Stimulated activated CD4-positive, alpha-beta T cell treated with anti-CD3 and anti-CD28 coated beads, Interleukin-2, amount 100 ng/mL, for 24 hours (primary cell): ENCODE measurements around the gene FRZB.
"Not testable (repeated sequence)": the region's sequence is repeated elsewhere in the genome, so short reads cannot be mapped to it uniquely, and the experiment has no call there.

Experiments
- DNase-seq, 2 donors: peaks; one replicate each; pipeline ENCODE4 v3.0.0-alpha.2; 2020

FRZB gene

GRCh38 chr2:182890305-182890704 lies 23.9 kb upstream of the FRZB start:
- DNase-seq, result no peak

DNA sequence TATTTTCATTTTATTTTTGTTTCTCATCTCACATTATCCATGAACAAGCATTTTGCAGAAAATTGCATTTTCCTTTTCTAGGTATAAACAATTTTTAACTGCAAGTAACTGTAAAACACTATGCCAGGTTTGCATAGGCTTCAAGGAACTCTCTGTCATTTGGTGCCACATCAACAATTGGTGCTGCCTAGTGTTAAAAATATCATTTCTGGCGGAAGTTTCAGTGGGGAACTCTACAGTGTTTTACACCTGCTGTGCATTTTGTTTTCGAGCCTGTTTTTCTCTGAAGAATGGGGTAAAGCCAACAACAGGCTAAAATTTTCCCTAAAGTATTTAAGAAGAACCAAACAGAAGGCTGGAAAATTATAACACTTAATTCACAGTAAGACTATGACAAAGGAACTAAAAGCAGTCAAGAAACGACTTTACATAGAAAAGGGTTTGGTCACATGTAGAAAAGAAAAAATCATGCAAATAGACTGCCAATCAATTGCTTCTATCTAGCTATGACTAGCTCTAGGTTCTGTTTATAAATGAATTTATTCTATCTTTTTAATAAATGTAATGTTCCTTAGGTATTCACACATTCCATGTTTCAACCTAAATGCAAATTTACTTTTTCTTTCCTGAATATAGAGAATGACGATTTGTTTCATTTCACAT lies 21.4 kb upstream of the FRZB start:
- no peak for DNase-seq

DNA sequence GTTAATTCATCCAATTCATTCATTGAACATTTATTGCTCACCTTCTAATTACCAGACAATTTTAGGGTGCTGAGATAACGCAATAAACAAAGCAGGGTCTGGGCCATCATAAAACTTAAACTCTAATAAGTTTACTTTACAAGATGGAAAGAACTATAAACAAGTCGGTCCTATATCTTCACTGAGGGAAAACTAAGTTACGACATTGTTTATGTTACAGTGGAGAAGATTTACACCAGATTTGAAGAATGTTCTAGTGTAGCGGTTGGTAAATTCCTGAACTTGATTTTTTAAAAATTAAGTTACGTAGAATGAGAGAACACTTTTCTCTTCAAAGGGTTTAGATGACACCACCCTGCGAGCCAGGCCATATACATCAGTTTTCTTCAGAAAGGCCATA lies 20.7 kb upstream of the FRZB start:
- no peak for DNase-seq

DNA sequence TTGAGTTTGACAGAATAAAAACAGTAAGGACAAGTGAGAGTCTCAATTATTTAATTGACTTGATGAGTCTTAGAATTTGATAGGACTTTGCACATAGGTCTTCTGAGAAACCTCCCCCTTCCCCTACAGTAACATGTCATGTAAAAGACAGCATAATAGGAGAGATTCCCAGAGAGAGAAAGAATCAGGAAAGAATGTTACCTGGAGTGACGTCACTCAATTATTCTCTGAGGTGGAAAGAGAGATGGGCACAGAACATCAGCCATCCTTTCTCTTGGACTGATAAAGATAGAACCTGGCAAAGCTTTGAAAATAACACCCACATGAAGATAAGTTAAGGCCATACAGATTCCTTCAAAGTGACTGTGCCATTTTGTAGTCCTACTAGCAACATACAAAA lies 19.3 kb upstream of the FRZB start:
- no peak for DNase-seq

GRCh38 chr2:182883451-182883850 lies 17.0 kb upstream of the FRZB start:
- DNase-seq, result no peak

- DNase-seq, result not testable (repeated sequence)
Observed at GRCh38 chr2:182880100-182880499, 13.7 kb upstream of the FRZB start.

DNA sequence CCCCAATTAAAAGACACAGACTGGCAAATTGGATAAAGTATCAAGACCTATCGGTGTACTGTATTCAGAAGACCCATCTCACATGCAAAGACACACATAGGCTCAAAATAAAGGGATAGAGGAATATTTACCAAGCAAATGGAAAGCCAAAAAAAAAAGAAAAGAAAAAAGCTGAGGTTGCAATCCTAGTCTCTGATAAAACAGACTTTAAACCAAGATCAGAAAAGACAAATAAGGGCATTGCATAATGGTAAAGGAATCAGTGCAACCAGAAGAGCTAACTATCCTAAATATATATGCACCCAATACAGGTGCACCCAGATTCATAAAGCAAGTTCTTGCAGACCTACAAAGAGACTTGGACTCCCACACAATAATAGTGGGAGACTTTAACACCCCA lies 10.2 kb upstream of the FRZB start:
- not testable (repeated sequence) for DNase-seq

DNA sequence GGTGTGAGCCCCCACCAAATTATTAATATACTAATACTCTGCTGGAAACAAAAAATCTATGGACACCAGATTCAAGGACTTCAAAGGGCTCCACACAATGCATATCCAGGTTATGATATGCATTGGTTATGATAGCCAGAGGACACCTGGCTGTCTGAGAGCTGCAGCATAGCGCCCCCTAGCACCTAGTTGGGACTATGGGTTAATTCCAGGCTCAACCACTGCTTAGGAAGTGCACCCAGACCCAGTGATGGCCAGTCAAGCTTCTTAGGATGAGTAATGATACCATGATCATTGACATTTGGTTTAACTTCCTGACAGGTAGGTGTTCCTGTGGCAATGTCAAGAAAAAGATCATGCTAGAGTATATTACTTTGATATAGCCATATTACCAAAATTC lies 3.8 kb upstream of the FRZB start:
- peak in 1 of 2 donors; percentile 13 for DNase-seq

DNA sequence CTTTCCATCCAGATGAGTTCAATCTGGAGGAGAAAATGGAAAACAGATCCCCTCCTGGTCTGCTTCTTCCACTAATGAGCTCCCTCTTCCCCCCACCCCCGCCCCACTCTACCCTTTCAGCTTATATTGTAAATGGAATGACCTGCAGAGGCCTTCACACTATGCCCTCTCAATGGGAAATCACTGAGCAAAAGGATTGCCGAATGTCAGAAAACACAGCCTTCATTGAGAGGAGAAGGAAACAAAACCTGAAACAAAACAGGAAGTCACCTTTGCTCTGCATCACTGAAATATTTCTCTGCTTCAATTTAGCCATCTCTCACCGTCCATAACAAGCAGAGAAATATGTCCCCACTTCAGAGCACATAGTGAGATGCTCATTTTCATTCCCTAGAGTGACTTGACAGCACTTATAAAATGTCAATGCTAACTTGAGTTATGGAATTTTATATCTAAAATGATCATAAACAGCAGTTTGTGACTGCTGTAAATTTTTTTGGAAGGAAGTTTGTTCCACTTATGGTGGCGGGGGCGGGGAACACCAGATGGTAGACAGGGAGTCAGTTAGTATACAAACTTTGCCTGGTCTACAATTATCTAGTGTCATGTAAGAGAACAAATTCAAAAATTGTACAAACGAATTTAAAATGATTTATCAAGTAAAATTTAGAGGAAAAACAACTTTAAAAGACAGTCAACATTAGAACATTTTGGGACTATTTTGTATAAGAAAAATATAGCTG lies 1.8 kb upstream of the FRZB start:
- DNase-seq, result no peak

DNA sequence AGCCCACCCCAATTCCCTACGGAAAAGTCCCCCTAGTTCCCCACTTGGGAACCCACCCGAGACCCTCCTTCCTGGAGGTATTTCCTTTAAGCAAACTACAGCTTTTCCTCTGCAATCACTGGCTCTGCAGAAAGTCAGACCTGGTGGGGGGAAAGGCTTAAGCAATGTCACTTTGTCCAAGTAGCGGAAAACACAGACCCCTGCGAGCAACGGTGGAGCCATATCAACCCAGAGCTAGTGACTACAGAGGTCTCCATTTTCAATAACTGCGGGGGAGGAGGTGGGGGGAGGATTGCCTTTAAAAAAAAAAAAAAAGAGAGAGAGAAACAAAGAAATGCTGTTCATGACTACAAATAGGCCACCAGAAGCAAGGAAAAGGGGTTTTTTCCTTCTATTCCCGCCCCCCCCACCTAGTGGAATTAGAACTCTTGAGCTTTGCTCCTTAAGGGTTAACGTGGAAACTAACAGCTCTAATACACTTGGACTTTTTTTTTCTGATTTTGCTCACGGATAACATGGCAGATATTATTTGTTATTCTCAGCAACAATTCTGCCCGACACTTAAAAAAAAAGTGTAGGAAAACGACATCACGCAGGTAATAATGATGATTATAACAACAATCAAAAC lies 1.1 kb upstream of the FRZB start:
- DNase-seq, result no peak

DNA sequence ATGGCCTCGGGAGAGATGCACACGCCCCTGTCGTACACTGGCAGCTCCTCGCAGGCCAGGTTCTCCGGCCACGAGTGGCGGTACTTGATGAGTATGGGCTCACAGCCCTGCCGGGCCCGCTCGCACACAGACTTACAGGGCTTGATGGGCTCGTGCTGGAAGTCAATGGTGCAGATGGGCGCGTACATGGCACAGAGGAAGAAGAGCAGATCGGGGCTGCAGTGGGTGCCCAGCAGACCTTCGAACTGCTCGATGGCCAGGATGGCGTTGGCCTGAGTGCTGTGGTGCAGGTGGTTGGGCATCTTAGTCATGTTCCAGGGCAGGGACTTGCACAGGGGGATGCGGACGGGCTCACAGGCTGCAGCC lies 359 bp downstream of the FRZB start:
- no peak for DNase-seq

- DNase-seq, result no peak
Observed at GRCh38 chr2:182864949-182865570, 1.4 kb downstream of the FRZB start.

DNA sequence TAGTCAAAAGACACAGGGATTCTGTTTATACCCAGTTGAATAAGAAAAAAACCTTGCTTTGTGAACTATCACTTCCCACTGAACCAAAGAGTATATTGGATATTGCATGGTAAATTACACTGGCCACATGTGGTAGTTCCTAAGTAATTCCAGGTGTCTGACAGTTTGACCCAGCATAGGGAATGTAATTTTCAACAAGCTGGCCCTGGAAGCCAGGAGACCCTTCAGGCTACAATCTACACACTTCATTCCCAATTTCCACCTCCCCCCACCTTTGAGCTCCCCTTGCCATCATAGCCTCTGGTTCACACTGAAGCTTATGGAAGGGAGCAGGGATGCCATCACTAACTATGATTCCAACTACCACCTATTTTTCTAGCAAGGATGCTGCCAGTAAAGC lies 2.8 kb downstream of the FRZB start:
- DNase-seq, result no peak

- DNase-seq, result no peak
Observed at GRCh38 chr2:182862091-182862490, 4.3 kb downstream of the FRZB start.

DNA sequence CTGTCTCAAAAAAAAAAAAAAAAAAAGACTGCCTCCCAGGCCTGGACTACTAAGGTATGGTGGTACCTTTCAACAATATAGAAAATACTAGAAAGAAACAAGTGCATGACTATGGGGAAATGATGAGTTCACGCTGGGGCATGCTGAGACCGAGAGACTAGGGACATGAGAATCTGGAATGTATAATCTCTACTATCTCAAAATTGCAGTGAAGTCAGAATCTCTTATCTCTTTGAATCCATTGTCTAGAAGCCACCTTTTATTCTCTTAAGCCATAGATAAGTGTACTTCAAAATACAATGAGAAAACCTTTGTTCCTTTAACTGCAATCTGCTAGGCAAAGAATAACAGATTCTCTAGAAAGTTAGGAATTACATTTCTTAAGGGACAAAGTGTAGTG lies 5.6 kb downstream of the FRZB start:
- DNase-seq, result no peak

DNA sequence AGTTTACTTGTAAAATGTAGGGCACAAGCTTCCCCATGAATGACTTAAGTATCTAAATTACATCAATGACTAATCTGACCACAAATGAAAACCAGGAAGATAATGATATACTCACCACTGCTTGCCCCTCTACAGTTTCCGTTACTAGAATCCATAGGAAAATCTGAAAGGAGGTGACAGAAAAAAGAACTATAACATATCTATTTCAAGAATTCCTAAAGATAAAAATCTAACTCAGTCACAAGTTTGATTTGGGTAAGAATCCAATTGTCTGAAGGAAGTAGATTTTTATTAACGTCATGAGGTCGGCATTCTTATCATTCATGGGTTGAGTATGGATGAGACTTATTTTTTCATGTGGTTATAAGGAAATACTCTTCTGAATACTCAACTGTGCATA lies 7.8 kb downstream of the FRZB start:
- no peak for DNase-seq

DNA sequence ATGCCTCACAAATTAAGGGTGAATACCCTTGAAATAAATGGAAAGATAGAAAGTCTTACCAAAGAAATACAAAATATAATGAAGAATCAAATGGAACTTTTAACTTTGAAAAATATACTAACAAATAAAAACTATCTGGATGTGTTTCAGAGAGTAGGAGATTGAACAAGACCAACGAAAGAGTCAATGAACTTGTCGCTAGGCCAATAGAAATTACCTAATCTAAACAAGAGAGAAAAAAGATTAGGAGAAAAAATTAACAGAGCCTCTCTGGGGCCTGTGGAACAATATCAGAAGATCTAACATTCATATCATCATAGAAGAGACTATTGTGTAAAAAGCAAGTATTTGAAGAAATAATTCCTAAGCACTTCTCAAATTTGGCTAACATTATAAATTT lies 11.1 kb downstream of the FRZB start:
- DNase-seq, result no peak

- no peak for DNase-seq
Observed at GRCh38 chr2:182854375-182855105, 11.9 kb downstream of the FRZB start.

DNA sequence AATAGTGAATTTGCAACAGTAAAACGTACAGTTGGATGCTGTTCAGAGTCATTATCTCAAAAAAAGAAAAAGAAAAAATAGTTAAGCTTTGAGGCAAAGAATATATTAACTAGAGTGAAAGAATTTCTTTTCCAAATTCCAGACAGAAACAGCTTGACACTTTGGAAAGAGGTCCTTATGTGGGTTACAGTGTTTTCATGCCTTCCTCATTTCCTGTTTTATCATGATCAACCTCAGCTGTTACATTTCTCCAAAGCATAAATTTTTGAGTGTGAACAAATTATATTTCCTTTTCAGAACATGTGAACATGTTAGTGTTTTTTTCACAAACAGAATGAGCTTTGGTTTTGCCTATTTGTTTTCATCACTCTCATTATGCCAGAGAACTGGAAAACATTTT lies 13.6 kb downstream of the FRZB start:
- no peak for DNase-seq

- no peak for DNase-seq
Observed at GRCh38 chr2:182852090-182852489, 14.3 kb downstream of the FRZB start.

DNA sequence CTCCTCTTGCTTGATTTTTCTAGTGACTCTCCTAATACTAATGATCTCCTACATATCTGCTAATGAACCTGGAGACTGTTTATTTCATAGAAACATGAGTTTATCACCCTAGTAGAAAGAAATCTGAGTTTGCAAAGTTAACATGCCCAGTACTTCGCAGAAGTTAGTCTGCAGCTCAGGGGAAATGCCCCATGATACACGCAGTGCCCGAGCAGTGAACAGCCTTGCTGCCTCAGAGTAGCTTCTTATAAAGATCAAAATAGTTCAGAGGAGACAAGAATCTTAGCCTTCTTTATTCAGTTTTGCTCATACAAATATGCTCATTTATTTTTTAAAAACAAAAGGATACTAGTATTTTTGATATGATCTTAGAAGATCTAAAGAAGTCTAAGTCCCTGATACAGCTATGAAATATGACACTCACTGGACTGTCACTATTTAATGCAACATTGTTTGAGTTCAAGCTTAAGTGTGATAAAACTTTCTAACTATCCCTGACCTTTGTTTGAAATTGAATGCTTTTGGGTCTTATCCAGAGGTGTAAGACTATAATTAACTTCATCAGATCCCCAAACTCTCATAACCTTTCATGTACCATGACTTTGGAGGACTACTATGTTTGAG lies 20.5 kb downstream of the FRZB start:
- DNase-seq, result no peak

DNA sequence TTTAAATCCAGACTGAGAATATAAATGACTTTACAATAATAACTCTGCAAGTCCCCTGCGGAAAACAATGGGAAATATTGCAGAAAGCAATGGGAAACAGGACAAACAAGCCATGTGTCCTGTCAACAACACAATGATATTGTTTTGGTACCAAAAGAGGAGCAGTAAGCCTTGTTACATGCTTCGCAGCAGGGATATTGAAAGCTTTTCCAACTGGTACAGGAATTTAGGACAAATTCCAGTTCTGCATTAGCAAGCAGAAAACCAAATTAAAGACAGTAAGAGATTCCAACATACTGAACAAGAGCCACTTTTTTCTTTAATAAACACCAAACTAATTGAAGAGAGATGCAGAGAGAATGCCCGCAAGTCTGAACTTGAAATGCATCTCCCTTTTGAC lies 30.0 kb downstream of the FRZB start:
- no peak for DNase-seq

- no peak for DNase-seq
Observed at GRCh38 chr2:182834293-182834692, 32.1 kb downstream of the FRZB start.
